Measurements from ENCODE around the gene LTB4R2.

Gene LTB4R2

GRCh38 chr14:24272467-24272866 lies 37.5 kb upstream of the LTB4R2 start:
- TF ChIP-seq CTCF (IDR thresholded peaks at IDR 0.05; ENCODE audit: insufficient read depth, low read length, poor library complexity, severe bottlenecking): no peak
- Histone ChIP-seq H3K27me3 (replicated peaks; ENCODE audit: control insufficient read depth, insufficient read depth, low read length) (no peaks in the 10 kb centered on the region), H3K4me3 (replicated peaks; ENCODE audit: low read depth, low read length) (no peak overlapping the region), H3K36me3 (ENCODE audit: control insufficient read depth, insufficient read depth, low read length) (peaks cover 12% of the 10 kb centered on the region)
- DNase-seq (ENCODE audit: extremely low read depth, insufficient read length): no peak

GRCh38 chr14:24273422-24273998 lies 36.4 kb upstream of the LTB4R2 start:
- H3K27me3 ChIP-seq (replicated peaks; ENCODE audit: control insufficient read depth, insufficient read depth, low read length): no peaks in the 10 kb centered on the region
- H3K36me3 ChIP-seq (ENCODE audit: control insufficient read depth, insufficient read depth, low read length): peaks cover 9% of the 10 kb centered on the region
- H3K4me3 ChIP-seq (replicated peaks; ENCODE audit: low read depth, low read length): no peak overlapping the region
- DNase-seq (ENCODE audit: extremely low read depth, insufficient read length): no peak
- peak; percentile 18 for TF ChIP-seq CTCF (IDR thresholded peaks at IDR 0.05; ENCODE audit: insufficient read depth, low read length, poor library complexity, severe bottlenecking)

- Histone ChIP-seq H3K4me3 (replicated peaks; ENCODE audit: low read depth, low read length) (0 out of 2 replicates have a peak overlapping the region, but pooled peaks have one; percentile 5), H3K36me3 (ENCODE audit: control insufficient read depth, insufficient read depth, low read length) (peaks cover 5% of the 10 kb centered on the region), H3K27me3 (replicated peaks; ENCODE audit: control insufficient read depth, insufficient read depth, low read length) (no peaks in the 10 kb centered on the region)
- no peak for TF ChIP-seq CTCF (IDR thresholded peaks at IDR 0.05; ENCODE audit: insufficient read depth, low read length, poor library complexity, severe bottlenecking)
- peak; percentile 73 for DNase-seq (ENCODE audit: extremely low read depth, insufficient read length)
Measured at GRCh38 chr14:24274101-24274543, 35.8 kb upstream of the LTB4R2 start.

GRCh38 chr14:24277071-24277470 lies 32.9 kb upstream of the LTB4R2 start:
- Histone ChIP-seq H3K36me3 (ENCODE audit: control insufficient read depth, insufficient read depth, low read length) (no peaks in the 10 kb centered on the region), H3K27me3 (replicated peaks; ENCODE audit: control insufficient read depth, insufficient read depth, low read length) (no peaks in the 10 kb centered on the region), H3K4me3 (replicated peaks; ENCODE audit: low read depth, low read length) (no peak overlapping the region)
- DNase-seq (ENCODE audit: extremely low read depth, insufficient read length): no peak
- no peak for TF ChIP-seq CTCF (IDR thresholded peaks at IDR 0.05; ENCODE audit: insufficient read depth, low read length, poor library complexity, severe bottlenecking)

GRCh38 chr14:24277606-24278321 lies 32.2 kb upstream of the LTB4R2 start:
- no peak for DNase-seq (ENCODE audit: extremely low read depth, insufficient read length)
- H3K36me3 ChIP-seq (ENCODE audit: control insufficient read depth, insufficient read depth, low read length): no peaks in the 10 kb centered on the region
- no peaks in the 10 kb centered on the region for H3K27me3 ChIP-seq (replicated peaks; ENCODE audit: control insufficient read depth, insufficient read depth, low read length)
- no peak for TF ChIP-seq CTCF (IDR thresholded peaks at IDR 0.05; ENCODE audit: insufficient read depth, low read length, poor library complexity, severe bottlenecking)
- no peak overlapping the region for H3K4me3 ChIP-seq (replicated peaks; ENCODE audit: low read depth, low read length)
